AG10803 (cell line): ENCODE results near the gene RTN4RL1.
"Not testable (repeated sequence)": the region's sequence is repeated elsewhere in the genome, so short reads cannot be mapped to it uniquely, and the experiment has no call there.

ENCODE experiments used
- DNase-seq: peaks from one replicate; pipeline ENCODE4 v3.0.0; 2010; ENCODE audit warnings: low read depth
- H3K4me3 ChIP-seq: 2 replicates; pipeline ENCODE4 v1.5.1; 2011; ENCODE audit warnings: mild to moderate bottlenecking, low read length, control low read depth
- CTCF ChIP-seq: conservative IDR thresholded peaks from 2 replicates; pipeline ENCODE4 v1.5.1; 2011; ENCODE audit warnings: mild to moderate bottlenecking, low read length, control low read depth, inconsistent platforms

Gene RTN4RL1

GRCh38 chr17:1985093-1985492, 40.0 kb downstream of the RTN4RL1 start:
- no peak overlapping the region for H3K4me3 ChIP-seq
- TF ChIP-seq CTCF, result no peak
- DNase-seq, result no peak

- not testable (repeated sequence) for H3K4me3 ChIP-seq, DNase-seq
Observed at GRCh38 chr17:1982793-1983366, 42.3 kb downstream of the RTN4RL1 start.

GRCh38 chr17:1980665-1981250, 44.4 kb downstream of the RTN4RL1 start:
- no peak for DNase-seq
- no peak overlapping the region for H3K4me3 ChIP-seq
- TF ChIP-seq CTCF, result no peak

- no peak for DNase-seq
- no peak for TF ChIP-seq CTCF
- no peak overlapping the region for H3K4me3 ChIP-seq
Observed at GRCh38 chr17:1979182-1979985, 45.8 kb downstream of the RTN4RL1 start.

DNA sequence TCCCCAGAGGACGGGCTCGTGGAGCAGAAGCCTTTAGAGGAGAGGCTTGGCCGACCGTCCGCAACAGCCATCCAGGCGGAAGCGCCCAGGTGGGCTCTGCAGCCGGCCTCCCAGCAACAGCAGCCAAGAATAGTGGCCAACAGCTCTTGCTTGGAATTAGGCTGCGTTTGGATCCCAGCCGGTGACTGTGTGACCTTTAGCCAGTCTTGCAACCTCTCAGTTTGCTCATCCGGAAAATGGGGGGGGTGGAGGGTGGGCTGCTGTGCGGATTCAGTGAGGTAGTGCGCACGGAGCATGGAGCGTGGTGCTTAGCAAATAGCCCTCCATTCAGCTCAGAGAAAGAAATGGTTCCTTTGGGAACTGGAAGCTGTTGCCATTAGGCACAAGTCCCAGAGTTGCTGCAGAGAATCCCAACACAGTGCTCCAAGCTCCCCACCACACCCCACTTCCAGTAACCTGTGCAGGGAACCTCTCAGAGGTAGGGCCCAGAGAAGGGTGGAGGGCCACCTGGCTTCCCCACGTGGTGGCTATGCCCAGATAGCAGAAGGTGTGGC, 46.7 kb downstream of the RTN4RL1 start:
- H3K4me3 ChIP-seq, result no peak overlapping the region
- no peak for TF ChIP-seq CTCF
- no peak for DNase-seq

- DNase-seq, result no peak
- no peak overlapping the region for H3K4me3 ChIP-seq
- no peak for TF ChIP-seq CTCF
Observed at GRCh38 chr17:1977583-1978395, 47.3 kb downstream of the RTN4RL1 start.

DNA sequence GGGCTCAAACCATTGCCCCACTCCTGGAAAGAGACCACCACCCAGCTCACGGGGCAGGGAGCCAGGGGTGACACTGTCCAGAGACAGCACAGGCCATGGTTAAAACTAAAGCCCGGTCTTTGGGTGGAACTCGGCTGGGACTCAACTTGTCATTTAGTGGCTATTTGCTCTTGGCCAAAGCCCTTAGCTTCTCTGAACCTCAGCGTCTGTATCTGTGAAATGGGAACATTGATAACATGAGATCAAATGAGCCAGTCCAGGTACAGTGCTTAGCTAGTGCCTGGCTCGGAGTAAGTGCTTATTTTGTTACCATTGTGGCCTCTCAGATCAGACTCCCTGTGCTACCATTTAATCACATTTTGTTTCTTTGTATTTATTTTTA, 48.5 kb downstream of the RTN4RL1 start:
- no peak overlapping the region for H3K4me3 ChIP-seq
- DNase-seq, result no peak
- no peak for TF ChIP-seq CTCF
